ENCODE measurements around the gene ANKRD44.

Gene ANKRD44

DNA sequence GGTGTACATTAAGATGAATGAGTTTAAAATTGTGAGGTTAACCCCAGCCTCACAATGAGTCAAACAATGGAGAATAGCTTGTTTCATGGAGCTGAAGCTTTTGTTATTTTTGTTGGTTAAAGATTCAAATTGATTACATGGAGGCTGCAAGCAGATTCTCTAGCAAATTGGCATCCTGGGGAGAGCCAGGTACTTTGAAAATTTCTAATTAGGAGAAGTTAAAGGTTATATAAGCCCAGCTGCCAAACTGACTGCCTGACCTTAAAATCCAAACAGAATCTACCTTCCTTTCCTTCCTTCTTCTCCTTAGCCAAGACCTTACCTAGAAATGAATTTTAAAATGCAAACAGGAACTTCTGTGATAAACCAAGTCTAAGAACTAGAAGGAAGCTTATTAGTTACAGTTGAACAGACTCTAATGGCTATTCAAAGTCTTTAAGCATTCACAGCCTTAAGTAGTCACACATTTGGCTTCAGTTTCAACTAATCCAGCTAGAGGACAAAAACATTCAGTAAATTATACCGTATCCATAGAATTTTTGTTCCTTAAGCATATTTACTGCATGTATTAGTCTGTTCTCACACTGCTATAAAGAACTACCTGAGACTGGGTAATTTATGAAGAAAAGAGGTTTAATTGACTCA, 352.6 kb downstream of the ANKRD44 start:
- ATAC-seq = peak; percentile 33
- DNase-seq = no peak

DNA sequence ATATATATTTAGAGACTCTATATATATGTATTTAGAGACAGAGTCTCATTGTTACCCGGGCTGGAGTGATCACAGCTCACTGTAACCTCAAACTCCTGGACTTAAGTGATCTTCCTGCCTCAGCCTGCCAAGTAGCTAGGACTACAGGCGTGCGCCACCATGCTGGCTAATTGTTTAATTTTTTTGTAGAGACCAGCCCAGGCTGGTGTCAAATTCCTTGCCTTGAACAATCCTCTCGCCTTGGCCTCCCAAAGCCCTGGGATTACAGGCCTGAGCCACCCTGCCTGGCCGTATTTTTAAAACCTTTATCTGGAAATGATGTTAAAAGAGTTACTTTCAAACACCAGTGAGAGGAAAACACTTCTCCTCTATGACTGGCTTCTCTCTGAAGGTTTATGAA, 353.1 kb downstream of the ANKRD44 start:
- ATAC-seq (no peak), DNase-seq (no peak)

DNA sequence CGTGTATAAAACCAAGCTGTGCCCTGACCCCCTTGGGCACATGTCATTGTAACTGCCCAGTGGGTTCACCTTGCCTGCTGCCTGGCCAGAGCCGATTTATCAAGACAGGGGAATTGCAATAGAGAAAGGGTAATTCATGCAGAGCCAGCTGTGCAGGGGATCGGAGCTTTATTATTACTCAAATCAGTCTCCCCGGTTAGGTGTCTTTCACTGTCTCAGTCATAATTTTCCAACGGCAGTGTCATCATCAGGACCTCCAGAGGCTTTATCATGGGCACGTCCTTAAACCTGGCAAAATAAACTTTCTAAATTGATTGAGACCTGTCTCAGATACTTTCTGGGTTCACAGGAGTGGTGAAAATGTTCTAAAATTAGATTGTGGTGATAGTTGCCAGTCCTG, 354.5 kb downstream of the ANKRD44 start:
- ATAC-seq (no peak), DNase-seq (no peak)

DNA sequence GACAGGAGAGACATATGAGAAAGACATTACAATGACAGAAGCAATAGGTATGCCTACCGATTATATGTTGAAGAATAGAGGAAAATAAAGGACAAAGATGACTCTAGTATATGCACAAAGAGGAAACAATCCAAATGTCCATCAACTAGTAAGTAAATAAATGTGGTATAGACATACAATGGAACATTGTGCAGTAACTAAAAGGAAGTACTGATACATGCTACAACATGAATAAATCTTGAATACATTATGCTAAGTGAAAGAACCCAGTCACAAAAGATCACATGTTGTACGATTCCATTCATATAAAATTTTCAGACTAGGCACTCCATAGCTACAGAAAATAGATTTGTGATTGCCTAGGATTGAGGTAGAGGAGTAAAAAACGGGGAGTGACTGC, 355.5 kb downstream of the ANKRD44 start:
- no peak for DNase-seq

DNA sequence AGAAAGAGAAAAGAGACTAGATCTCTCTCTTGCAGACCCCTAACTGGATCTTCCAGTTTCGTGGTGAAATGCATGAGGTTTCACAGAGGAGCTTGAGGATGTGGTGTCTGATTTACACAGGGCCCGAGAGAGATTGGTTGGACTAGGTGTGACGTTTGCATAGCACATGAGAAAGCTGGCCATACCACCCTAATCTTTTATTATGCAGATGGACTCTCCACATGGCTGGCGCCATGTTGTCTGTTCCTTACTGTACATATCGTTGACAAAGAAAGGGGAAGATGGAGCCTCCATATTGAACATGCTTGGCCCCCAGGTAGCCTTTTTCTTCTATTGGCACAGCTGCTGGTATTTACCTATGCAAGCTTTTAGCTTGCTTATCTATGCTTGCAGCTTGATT, 356.6 kb downstream of the ANKRD44 start:
- no peak for DNase-seq

More for the DNA sequence above, 355.5 kb downstream of the ANKRD44 start:
- no peak for ATAC-seq

DNA sequence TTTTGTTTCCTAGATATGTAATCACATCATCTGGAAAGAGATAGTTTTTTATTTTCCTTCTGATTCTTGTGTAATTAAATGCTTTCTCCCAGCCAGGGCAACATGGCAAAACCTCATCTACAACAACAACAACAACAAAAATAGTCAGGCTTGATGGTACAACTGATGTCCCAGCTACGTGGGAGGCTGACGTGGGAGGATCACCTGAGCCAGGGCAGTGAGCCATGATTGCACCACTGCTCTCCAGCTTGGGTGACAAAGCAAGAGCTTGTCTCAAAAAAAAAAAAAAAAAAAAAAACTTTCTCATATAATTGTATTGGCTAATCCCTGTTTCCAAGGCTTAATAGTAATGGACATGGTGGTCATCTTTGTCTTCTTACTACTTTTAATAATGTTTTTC, 357.6 kb downstream of the ANKRD44 start:
- DNase-seq = no peak
- ATAC-seq = no peak

More for the DNA sequence above, 356.6 kb downstream of the ANKRD44 start:
- ATAC-seq = no peak

DNA sequence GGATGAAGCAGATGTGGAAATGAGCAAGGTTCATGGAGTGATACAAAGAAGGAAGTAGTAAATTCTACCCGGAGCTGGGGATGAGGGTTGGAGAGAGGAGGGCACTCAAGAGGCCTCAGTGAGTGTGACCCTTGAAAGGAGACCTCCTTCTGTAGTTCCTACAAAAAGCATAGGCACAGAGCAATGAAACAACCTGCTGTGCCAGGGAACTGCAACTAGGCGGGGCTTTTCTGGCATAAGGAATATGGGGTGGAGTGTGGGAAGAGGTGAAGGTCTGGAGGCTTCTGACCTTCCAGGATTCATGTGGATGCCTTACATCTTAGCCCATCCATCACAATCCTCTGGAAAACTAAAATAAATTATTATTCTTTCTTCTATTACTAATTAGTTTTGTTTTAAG, 358.6 kb downstream of the ANKRD44 start:
- ATAC-seq (no peak), DNase-seq (no peak)

DNA sequence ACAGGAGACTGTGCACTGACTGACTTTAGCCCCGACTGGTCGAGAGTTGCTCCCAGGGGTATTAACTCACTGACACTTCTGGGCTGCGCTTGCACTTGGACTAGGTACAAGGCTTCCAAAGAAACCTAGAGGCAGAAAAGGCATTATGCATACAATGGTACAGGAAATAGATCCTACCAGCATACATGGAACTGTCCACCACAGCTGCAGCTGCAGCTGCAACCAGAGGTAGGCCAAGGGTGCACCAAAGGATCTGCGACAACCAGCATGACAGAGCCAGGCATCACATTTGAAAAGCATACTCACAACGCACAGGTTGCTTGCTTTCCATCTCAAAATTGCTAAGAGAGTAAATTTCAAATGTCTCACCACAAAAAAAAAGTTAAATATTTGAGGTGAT, 361.5 kb downstream of the ANKRD44 start:
- ATAC-seq (no peak), DNase-seq (no peak)

DNA sequence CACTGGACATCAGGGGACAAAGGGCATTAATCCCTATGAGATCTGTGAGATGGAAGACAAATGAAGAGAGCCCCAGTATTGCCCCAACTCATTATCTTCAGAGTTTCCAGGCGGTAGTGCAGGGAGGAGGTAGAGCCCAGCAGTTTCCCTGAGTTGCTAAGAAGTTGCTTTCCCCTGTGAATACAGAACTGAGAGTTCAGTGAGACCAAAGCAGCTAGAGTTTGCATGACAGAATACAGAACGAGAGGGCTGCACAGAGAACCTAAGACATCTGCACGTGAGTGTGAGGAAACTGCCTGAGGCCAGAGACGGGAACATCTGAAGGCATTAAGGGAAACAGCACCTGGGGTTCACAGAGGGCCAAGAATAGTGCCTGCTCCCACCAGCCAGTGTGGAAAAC, 366.0 kb downstream of the ANKRD44 start:
- DNase-seq (no peak), ATAC-seq (no peak)

DNA sequence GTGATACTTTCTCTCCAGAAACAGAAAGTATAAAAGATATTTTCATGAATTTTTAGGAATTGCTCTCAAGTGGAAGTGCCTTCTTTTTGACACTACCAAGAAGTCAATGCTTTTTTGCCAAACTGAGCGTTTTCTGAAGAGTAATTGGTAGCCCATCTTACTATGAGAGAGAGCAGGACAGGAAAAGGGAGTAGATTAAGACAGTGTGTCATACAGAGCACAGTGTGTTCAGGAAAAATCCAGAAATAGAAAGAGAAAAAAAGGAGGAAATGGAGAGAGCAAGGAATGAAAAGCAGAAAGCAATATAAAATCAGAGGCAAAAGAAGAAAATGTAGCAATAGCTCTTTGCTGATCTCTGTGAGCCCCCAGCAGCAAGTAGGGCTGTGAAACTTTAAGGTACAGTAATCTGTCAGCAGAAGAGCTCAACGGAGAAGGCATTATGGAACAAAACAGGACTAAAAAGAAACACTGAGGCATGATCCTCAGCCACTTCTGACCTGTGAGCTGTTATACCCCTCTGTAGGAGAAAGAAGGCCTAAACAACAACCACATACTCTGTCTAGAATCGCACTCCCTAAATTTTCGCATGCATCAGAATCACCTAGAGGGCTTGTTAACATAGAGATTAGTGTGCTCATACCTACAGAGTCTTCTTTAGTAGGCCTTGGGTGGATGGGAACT, 369.0 kb downstream of the ANKRD44 start:
- DNase-seq = no peak
- ATAC-seq = no peak

DNA sequence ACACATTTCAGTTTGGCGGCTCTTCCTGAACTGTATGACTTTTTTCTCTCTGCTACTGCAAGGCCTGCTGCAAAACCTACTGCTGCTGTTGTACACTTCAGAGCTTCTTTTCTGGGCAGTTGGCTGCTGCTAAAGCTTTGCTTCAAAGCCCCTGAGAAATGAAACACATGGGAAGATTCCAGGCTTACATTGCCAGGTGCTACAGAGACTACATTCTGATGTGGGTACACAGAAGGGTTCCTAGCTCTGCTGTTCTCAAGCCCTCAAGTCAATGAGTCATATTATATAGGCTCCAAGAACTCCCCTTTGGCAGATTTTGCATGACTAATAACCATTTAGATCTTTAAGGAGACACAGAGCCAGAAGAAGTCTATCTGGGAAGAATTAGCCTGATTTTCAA, 371.2 kb downstream of the ANKRD44 start:
- peak; percentile 59 for ATAC-seq
- no peak for DNase-seq
